Endothelial cell of umbilical vein (primary cell): Measurements from ENCODE around the gene HPDL. TPM values are rescaled to one million over a fixed set of nuclear protein-coding genes. Genes with fewer than 3 reads are reported as not detected.

Experiments used
- BruUV-seq: library from RNA; stranded (reverse); fragments of 400-500 nt; replicated peaks from 2 replicates; lab custom pipeline; 2021; lab: Mats Ljungman, UMichigan
- CTCF ChIA-PET: fragments of 300-600, 350-600 bp; sonication (Branson Sonifier 250); formaldehyde crosslinking; loops from one replicate; lab custom pipeline; 2021; ENCODE audit warnings: antibody characterized with exemption, inconsistent platforms; lab: Charles Lee
- POLR2A ChIA-PET: fragments of 300-600, 350-600 bp; sonication (Branson Sonifier 250); formaldehyde crosslinking; loops from one replicate; lab custom pipeline; 2021; ENCODE audit warnings: antibody characterized with exemption, inconsistent platforms; lab: Charles Lee
- DNase-seq: peaks from one replicate; pipeline ENCODE4 v3.0.0-alpha.2; 2011; ENCODE audit warnings: low read depth, low spot score
- FAIRE-seq: peaks from 2 replicates; lab custom pipeline; 2011; peaks lifted over from hg19 to GRCh38; lab: Jason Lieb, UNC
- H2AFZ ChIP-seq: 2 replicates; pipeline ENCODE4 v1.6.0; 2012; ENCODE audit warnings: low read depth, low read length, control low read depth, inconsistent platforms
- H3K27ac ChIP-seq: 2 replicates; pipeline ENCODE4 v1.5.1; 2011; ENCODE audit warnings: low read depth, mild to moderate bottlenecking, control low read depth, low read length, moderate library complexity; ENCODE audit not compliant: insufficient read depth
- H3K27me3 ChIP-seq, 2 experiments: 2 replicates each; pipeline versions ENCODE4 v1.6.0 to v1.6.1; 2011; ENCODE audit warnings: low read length in 2 of 2, mixed read lengths in 1 of 2; ENCODE audit not compliant: control insufficient read depth in 2 of 2, insufficient read depth in 2 of 2
- H3K36me3 ChIP-seq, 2 experiments: 2 replicates in 1 of 2; 3 replicates in 1 of 2; pipeline ENCODE4 v1.5.1; 2011; ENCODE audit warnings: low read length in 2 of 2, mild to moderate bottlenecking in 1 of 2, moderate library complexity in 1 of 2; ENCODE audit not compliant: control insufficient read depth in 2 of 2, insufficient read depth in 2 of 2; ENCODE audit errors: extremely low read depth in 1 of 2
- H3K4me1 ChIP-seq: 3 replicates; pipeline ENCODE4 v1.5.1; 2011; ENCODE audit warnings: mild to moderate bottlenecking, low read length; ENCODE audit not compliant: control insufficient read depth, insufficient read depth; ENCODE audit errors: extremely low read depth
- H3K4me2 ChIP-seq: 2 replicates; pipeline ENCODE4 v1.6.1; 2011; ENCODE audit warnings: low read length, control low read depth, mixed read lengths; ENCODE audit not compliant: insufficient read depth
- H3K4me3 ChIP-seq, 3 experiments: fragments of 200-600 bp in 1 of 3; sonication (generic), shearing (Covaris generic) in 1 of 3; replicated peaks in 1 of 3; 2 replicates each; pipeline ENCODE4 v1.5.1; 2011 to 2016; ENCODE audit warnings: control low read depth in 3 of 3, low read length in 3 of 3, mild to moderate bottlenecking in 2 of 3, inconsistent platforms in 1 of 3, low read depth in 1 of 3, moderate library complexity in 1 of 3; ENCODE audit not compliant: insufficient read depth in 1 of 3
- H3K79me2 ChIP-seq: 2 replicates; pipeline ENCODE4 v1.6.0; 2012; ENCODE audit warnings: low read length, inconsistent platforms; ENCODE audit not compliant: control insufficient read depth, insufficient read depth
- H3K9ac ChIP-seq: replicated peaks from 2 replicates; pipeline ENCODE3; 2011; ENCODE audit warnings: low read length, control low read depth; ENCODE audit not compliant: insufficient read depth; ENCODE audit errors: extremely low read depth
- H3K9me1 ChIP-seq: replicated peaks from 3 replicates; pipeline ENCODE4 v1.6.0; 2011; ENCODE audit warnings: mild to moderate bottlenecking, low read length; ENCODE audit not compliant: control insufficient read depth, insufficient read depth; ENCODE audit errors: extremely low read depth
- H3K9me3 ChIP-seq: replicated peaks from 2 replicates; pipeline ENCODE4 v1.5.1; 2012; ENCODE audit warnings: low read length, inconsistent platforms; ENCODE audit not compliant: control insufficient read depth, insufficient read depth
- H4K20me1 ChIP-seq: replicated peaks from 2 replicates; pipeline ENCODE3; 2011; ENCODE audit warnings: mild to moderate bottlenecking, low read length; ENCODE audit not compliant: control insufficient read depth, insufficient read depth; ENCODE audit errors: extremely low read depth
- CTCF ChIP-seq, 2 donors: IDR thresholded peaks; 1 replicate in 1 of 2; 2 replicates in 1 of 2; pipeline ENCODE4 v1.5.1; 2011; ENCODE audit warnings: low read length in 2 of 2, mild to moderate bottlenecking in 2 of 2, moderate library complexity in 2 of 2, control low read depth in 1 of 2, inconsistent platforms in 1 of 2, low read depth in 1 of 2; ENCODE audit not compliant: insufficient read depth in 1 of 2; ENCODE audit errors: extremely low read depth in 1 of 2
- EZH2 ChIP-seq: IDR thresholded peaks from 2 replicates; pipeline ENCODE4 v1.6.1; 2012; ENCODE audit warnings: borderline replicate concordance, low read depth, mild to moderate bottlenecking, moderate library complexity, low read length, inconsistent platforms; ENCODE audit not compliant: severe bottlenecking
- FOS ChIP-seq: IDR thresholded peaks from 2 replicates; pipeline ENCODE4 v1.6.1; 2011; ENCODE audit warnings: mild to moderate bottlenecking, low read length, moderate library complexity, borderline replicate concordance; ENCODE audit not compliant: insufficient read depth
- GATA2 ChIP-seq: IDR thresholded peaks from 2 replicates; pipeline ENCODE4 v1.7.0; 2011; ENCODE audit warnings: low read depth, mild to moderate bottlenecking, moderate library complexity, mixed read lengths, low read length; ENCODE audit not compliant: insufficient read length, insufficient read depth
- JUN ChIP-seq: IDR thresholded peaks from 2 replicates; pipeline ENCODE4 v1.6.1; 2011; ENCODE audit warnings: borderline replicate concordance, low read depth; ENCODE audit not compliant: insufficient read length, insufficient read depth
- MYC ChIP-seq: IDR thresholded peaks from one replicate; pipeline ENCODE4 v1.6.1; 2011; ENCODE audit warnings: mild to moderate bottlenecking, low read depth, low read length
- POLR2A ChIP-seq: IDR thresholded peaks from 2 replicates; pipeline ENCODE4 v1.6.1; 2012; ENCODE audit warnings: low read depth, mild to moderate bottlenecking, control low read depth, low read length
- POLR2AphosphoS5 ChIP-seq: IDR thresholded peaks from 2 replicates; pipeline ENCODE4 v1.6.1; 2012; ENCODE audit warnings: low read depth, mild to moderate bottlenecking, control low read depth, low read length, moderate library complexity; ENCODE audit not compliant: insufficient read depth
- dilution Hi-C: fragments of 300-500 bp; cut with MboI; formaldehyde crosslinking; loops from one replicate; pipeline ENCODE4 v1.15.0; 2019; ENCODE audit warnings: low sequenced_read_pairs; ENCODE audit not compliant: extremely low pct_ligation_motif_present
- intact Hi-C: fragments of 100-400 bp; cut with micrococcal nuclease; formaldehyde crosslinking; loops from one replicate; pipeline ENCODE4 v1.10.0; 2022
- polyA plus RNA-seq, 4 experiments: library from polyadenylated mRNA; depleted of rRNA in 3 of 4; stranded (reverse) in 3 of 4; unstranded in 1 of 4; fragments of >200 nt; gene quantifications; 2 replicates each; pipeline versions ENCODE4 v1.2.1 to v1.2.3, GENCODE V29; 2011 to 2012; ENCODE audit warnings: missing spikeins in 1 of 4
- total RNA-seq: library from RNA; stranded (reverse); gene quantifications from 2 replicates; pipeline ENCODE4 v1.2.3, GENCODE V29; 2021
- TF ChIP-seq, protein P1 (sequence below): IDR thresholded peaks from 2 replicates; pipeline ENCODE4 v1.6.1; 2011; ENCODE audit not compliant: insufficient read depth, insufficient read length

HPDL gene
- total and polyA plus RNA-seq, 2 donors (not counting 3 experiments of a cell fraction or from before 2014, with no cell fraction given) = 3.4 to 5.9 TPM

- dilution Hi-C loops (no loop called here), intact Hi-C loops (no loop called here)
- POLR2A ChIA-PET = no interaction called here
- no peaks in the 10 kb centered on the region for H3K36me3 ChIP-seq
- TF ChIP-seq JUN = no peak
- TF ChIP-seq EZH2 = no peak
- TF ChIP-seq MYC = no peak
- FAIRE-seq = no peak
- CTCF ChIA-PET = interaction anchor here (1.4 to 1.6 kb wide), 2 partner anchors 15 to 18 kb away, joined by 3 to 5 read pairs; no protein-coding TSS in a partner anchor
- H3K27ac ChIP-seq = no peak overlapping the region
- BruUV-seq = no TSS peak
- no peak overlapping the region for H3K4me2 ChIP-seq
- no peak overlapping the region for H3K4me3 ChIP-seq
- H3K79me2 ChIP-seq = no peaks in the 10 kb centered on the region
- no peaks in the 10 kb centered on the region for H3K4me1 ChIP-seq
- H4K20me1 ChIP-seq = no peaks in the 10 kb centered on the region
- H3K27me3 ChIP-seq = peaks cover 0 to 1% of the 10 kb centered on the region in 2 experiments
- no peak overlapping the region for H3K9ac ChIP-seq
- H3K9me1 ChIP-seq = no peaks in the 10 kb centered on the region
- H2AFZ ChIP-seq = no peak overlapping the region
- H3K9me3 ChIP-seq = no peaks in the 10 kb centered on the region
- no peak for DNase-seq
These were observed 48.7 kb downstream of the HPDL start for GRCh38 chr1:45375104-45376090.

DNA sequence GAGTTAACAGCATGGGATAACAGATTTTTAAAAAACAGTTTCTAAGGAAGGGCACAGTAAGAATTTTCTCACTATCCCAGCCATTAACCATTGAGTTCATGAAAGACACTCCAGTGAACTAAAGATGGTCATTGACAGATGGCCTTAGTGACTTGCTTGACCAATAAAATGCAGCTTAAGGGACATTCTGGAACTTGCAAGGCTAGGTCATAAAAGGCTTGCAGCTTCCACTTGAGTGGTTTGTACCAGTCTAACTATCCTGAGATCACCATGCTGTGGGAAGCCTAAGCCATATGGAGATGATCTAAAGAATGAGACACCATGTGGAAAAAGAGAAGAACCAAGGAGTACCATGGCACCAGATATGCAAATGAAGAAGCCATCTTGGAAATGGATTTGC is 51.5 kb downstream of the HPDL start:
- ChIA-PET POLR2A (no interaction called here), CTCF (no interaction called here)
- no peaks in the 10 kb centered on the region for H3K4me1 ChIP-seq
- H3K9ac ChIP-seq = no peak overlapping the region
- H3K9me1 ChIP-seq = no peaks in the 10 kb centered on the region
- H3K79me2 ChIP-seq = no peaks in the 10 kb centered on the region
- H3K27me3 ChIP-seq = no peaks in the 10 kb centered on the region
- BruUV-seq = no TSS peak
- H3K27ac ChIP-seq = no peak overlapping the region
- no peak overlapping the region for H3K4me3 ChIP-seq
- no peak for DNase-seq
- TF ChIP-seq CTCF (IDR thresholded peaks at IDR 0.05; ENCODE audit: extremely low read depth in 1 of 2, insufficient read depth in 1 of 2, low read depth in 1 of 2, low read length in 2 of 2) (no peak), MYC (no peak), POLR2AphosphoS5 (no peak), EZH2 (no peak), POLR2A (no peak), GATA2 (no peak), JUN (no peak), FOS (no peak)
- TF ChIP-seq, protein P1, sequence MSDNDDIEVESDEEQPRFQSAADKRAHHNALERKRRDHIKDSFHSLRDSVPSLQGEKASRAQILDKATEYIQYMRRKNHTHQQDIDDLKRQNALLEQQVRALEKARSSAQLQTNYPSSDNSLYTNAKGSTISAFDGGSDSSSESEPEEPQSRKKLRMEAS = no peak
- FAIRE-seq = no peak
- no peak overlapping the region for H3K4me2 ChIP-seq
- dilution Hi-C loops (no loop called here), intact Hi-C loops (no loop called here)
- H3K9me3 ChIP-seq = no peaks in the 10 kb centered on the region
- no peaks in the 10 kb centered on the region for H3K36me3 ChIP-seq
- H4K20me1 ChIP-seq = no peaks in the 10 kb centered on the region
- H2AFZ ChIP-seq = no peak overlapping the region
